ENCODE data around the gene JADE3.

JADE3 gene

GRCh38 chrX:46957297-46957696, 45.1 kb downstream of the JADE3 start:
- no peak for DNase-seq
- Histone ChIP-seq H3K9ac (ENCODE audit: low read length) (no peak overlapping the region), H3K79me1 (ENCODE audit: low read length) (no peaks in the 10 kb centered on the region), H3K4me1 (ENCODE audit: control insufficient read depth, low read depth, low read length) (no peaks in the 10 kb centered on the region), H2BK120ac (ENCODE audit: low read depth, low read length) (no peak overlapping the region), H3K4me3 (ENCODE audit: low read length) (no peak overlapping the region), H3K27ac (ENCODE audit: low read depth, low read length) (no peak overlapping the region), H3K18ac (ENCODE audit: low read length) (no peak overlapping the region), H3K27me3 (ENCODE audit: insufficient read depth, low read length, poor library complexity) (no peaks in the 10 kb centered on the region), H3K23ac (ENCODE audit: low read length) (no peak overlapping the region), H4K5ac (ENCODE audit: low read length) (no peak overlapping the region), H2BK5ac (ENCODE audit: low read length) (no peak overlapping the region), H3K56ac (ENCODE audit: low read length) (no peak overlapping the region), H4K8ac (ENCODE audit: low read depth, low read length) (no peak overlapping the region), H2BK15ac (replicated peaks; ENCODE audit: low read depth) (no peak overlapping the region), H3K4me2 (ENCODE audit: low read length) (no peak overlapping the region), H3K79me2 (ENCODE audit: control insufficient read depth, insufficient read depth, low read length) (no peaks in the 10 kb centered on the region), H3K4ac (ENCODE audit: low read depth, low read length) (no peak overlapping the region), H3K36me3 (ENCODE audit: control insufficient read depth, insufficient read depth, low read length) (no peaks in the 10 kb centered on the region), H2AK5ac (ENCODE audit: low read length) (no peak overlapping the region)
- WGBS (ENCODE audit: extremely low coverage, insufficient coverage, low lambda C conversion rate): no CpG with 5 or more reads among the region's 3 CpGs

- Histone ChIP-seq H3K4ac (ENCODE audit: low read depth, low read length) (no peak overlapping the region), H2AK5ac (ENCODE audit: low read length) (no peak overlapping the region), H3K27ac (ENCODE audit: low read depth, low read length) (no peak overlapping the region), H3K36me3 (ENCODE audit: control insufficient read depth, insufficient read depth, low read length) (no peaks in the 10 kb centered on the region), H2BK5ac (ENCODE audit: low read length) (no peak overlapping the region), H3K4me3 (ENCODE audit: low read length) (no peak overlapping the region), H3K79me2 (ENCODE audit: control insufficient read depth, insufficient read depth, low read length) (no peaks in the 10 kb centered on the region), H4K8ac (ENCODE audit: low read depth, low read length) (no peak overlapping the region), H3K79me1 (ENCODE audit: low read length) (no peaks in the 10 kb centered on the region), H3K56ac (ENCODE audit: low read length) (no peak overlapping the region), H4K5ac (ENCODE audit: low read length) (no peak overlapping the region), H3K23ac (ENCODE audit: low read length) (no peak overlapping the region), H3K18ac (ENCODE audit: low read length) (no peak overlapping the region), H2BK15ac (replicated peaks; ENCODE audit: low read depth) (no peak overlapping the region), H3K4me2 (ENCODE audit: low read length) (no peak overlapping the region), H3K27me3 (ENCODE audit: insufficient read depth, low read length, poor library complexity) (no peaks in the 10 kb centered on the region), H2BK120ac (ENCODE audit: low read depth, low read length) (no peak overlapping the region), H3K4me1 (ENCODE audit: control insufficient read depth, low read depth, low read length) (no peaks in the 10 kb centered on the region), H3K9ac (ENCODE audit: low read length) (no peak overlapping the region)
- DNase-seq: no peak
- WGBS (ENCODE audit: extremely low coverage, insufficient coverage, low lambda C conversion rate): no CpG with 5 or more reads among the region's 2 CpGs
Observed at GRCh38 chrX:46959101-46959500, 46.9 kb downstream of the JADE3 start.

- Histone ChIP-seq H3K4me2 (ENCODE audit: low read length) (no peak overlapping the region), H3K36me3 (ENCODE audit: control insufficient read depth, insufficient read depth, low read length) (no peaks in the 10 kb centered on the region), H3K79me1 (ENCODE audit: low read length) (no peaks in the 10 kb centered on the region), H2AK5ac (ENCODE audit: low read length) (no peak overlapping the region), H3K56ac (ENCODE audit: low read length) (no peak overlapping the region), H4K5ac (ENCODE audit: low read length) (no peak overlapping the region), H2BK15ac (replicated peaks; ENCODE audit: low read depth) (no peak overlapping the region), H3K9ac (ENCODE audit: low read length) (no peak overlapping the region), H3K4me1 (ENCODE audit: control insufficient read depth, low read depth, low read length) (no peaks in the 10 kb centered on the region), H3K79me2 (ENCODE audit: control insufficient read depth, insufficient read depth, low read length) (no peaks in the 10 kb centered on the region), H2BK5ac (ENCODE audit: low read length) (no peak overlapping the region), H3K23ac (ENCODE audit: low read length) (no peak overlapping the region), H3K18ac (ENCODE audit: low read length) (no peak overlapping the region), H3K4ac (ENCODE audit: low read depth, low read length) (no peak overlapping the region), H4K8ac (ENCODE audit: low read depth, low read length) (no peak overlapping the region), H2BK120ac (ENCODE audit: low read depth, low read length) (no peak overlapping the region), H3K27ac (ENCODE audit: low read depth, low read length) (no peak overlapping the region), H3K4me3 (ENCODE audit: low read length) (no peak overlapping the region), H3K27me3 (ENCODE audit: insufficient read depth, low read length, poor library complexity) (no peaks in the 10 kb centered on the region)
- DNase-seq: no peak
- no CpG with 5 or more reads among the region's 3 CpGs for WGBS (ENCODE audit: extremely low coverage, insufficient coverage, low lambda C conversion rate)
Observed at GRCh38 chrX:46959985-46960700, 47.9 kb downstream of the JADE3 start.

DNA sequence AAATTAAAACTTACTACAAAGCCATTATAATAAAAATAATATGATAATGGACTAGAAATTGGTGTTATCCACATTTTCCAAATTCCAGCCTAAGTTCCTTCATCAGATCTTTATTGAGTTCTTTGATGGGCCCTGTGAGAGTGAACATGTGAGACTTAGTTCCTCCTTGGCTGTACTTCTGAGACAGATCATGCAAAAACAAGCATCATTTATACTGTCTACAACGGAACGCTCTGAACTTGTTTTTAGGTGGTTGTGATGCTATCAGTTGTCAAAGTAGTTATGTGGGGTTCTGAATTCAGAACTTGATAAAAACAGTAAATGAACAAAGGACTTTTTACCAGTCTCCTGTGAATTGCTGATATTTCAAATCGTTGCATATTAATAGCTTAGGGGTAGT, 48.9 kb downstream of the JADE3 start:
- Histone ChIP-seq H4K8ac (ENCODE audit: low read depth, low read length) (no peak overlapping the region), H3K23ac (ENCODE audit: low read length) (no peak overlapping the region), H4K5ac (ENCODE audit: low read length) (no peak overlapping the region), H3K27me3 (ENCODE audit: insufficient read depth, low read length, poor library complexity) (no peaks in the 10 kb centered on the region), H3K4ac (ENCODE audit: low read depth, low read length) (no peak overlapping the region), H3K79me2 (ENCODE audit: control insufficient read depth, insufficient read depth, low read length) (no peaks in the 10 kb centered on the region), H2AK5ac (ENCODE audit: low read length) (no peak overlapping the region), H3K9ac (ENCODE audit: low read length) (no peak overlapping the region), H3K56ac (ENCODE audit: low read length) (no peak overlapping the region), H2BK120ac (ENCODE audit: low read depth, low read length) (no peak overlapping the region), H3K18ac (ENCODE audit: low read length) (no peak overlapping the region), H2BK5ac (ENCODE audit: low read length) (no peak overlapping the region), H3K79me1 (ENCODE audit: low read length) (no peaks in the 10 kb centered on the region), H2BK15ac (replicated peaks; ENCODE audit: low read depth) (no peak overlapping the region), H3K36me3 (ENCODE audit: control insufficient read depth, insufficient read depth, low read length) (no peaks in the 10 kb centered on the region), H3K4me1 (ENCODE audit: control insufficient read depth, low read depth, low read length) (no peaks in the 10 kb centered on the region), H3K4me3 (ENCODE audit: low read length) (no peak overlapping the region), H3K4me2 (ENCODE audit: low read length) (no peak overlapping the region), H3K27ac (ENCODE audit: low read depth, low read length) (no peak overlapping the region)
- no CpG with 5 or more reads among the region's 3 CpGs for WGBS (ENCODE audit: extremely low coverage, insufficient coverage, low lambda C conversion rate)
- DNase-seq: no peak

DNA sequence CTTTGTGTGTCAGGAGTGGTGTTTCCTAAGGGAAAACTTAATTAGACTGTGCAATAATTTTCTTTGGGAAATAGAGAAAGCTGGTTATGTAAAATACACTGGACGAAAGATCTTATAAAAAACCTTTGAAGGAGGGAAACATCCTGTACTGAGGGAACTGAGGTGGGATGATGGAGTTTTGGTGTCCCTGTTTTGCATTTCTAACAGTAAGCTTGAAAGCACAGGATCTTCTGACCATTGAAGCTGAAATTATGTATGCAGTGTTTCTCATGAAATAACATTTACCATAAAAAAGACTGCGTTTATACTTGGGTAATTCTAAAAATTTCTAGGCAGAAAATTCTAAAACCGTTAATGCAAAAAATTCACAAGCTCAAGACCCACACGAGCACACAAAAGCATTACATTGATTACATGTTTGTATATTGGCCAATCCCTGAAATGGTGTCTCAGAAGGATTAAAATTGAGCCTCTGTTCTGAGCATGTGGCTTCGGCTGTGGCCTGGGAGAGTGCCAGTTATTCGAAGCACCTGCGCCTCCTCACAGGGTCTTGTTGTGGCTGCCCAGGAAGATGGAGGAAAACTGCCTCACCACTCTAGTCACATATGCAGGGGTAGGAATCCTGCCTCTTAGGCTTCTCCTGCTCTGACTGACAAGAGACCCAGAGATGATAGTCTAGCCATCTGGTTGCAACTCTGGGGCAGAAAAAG, 49.5 kb downstream of the JADE3 start:
- Histone ChIP-seq H3K4ac (ENCODE audit: low read depth, low read length) (no peak overlapping the region), H3K4me3 (ENCODE audit: low read length) (no peak overlapping the region), H4K5ac (ENCODE audit: low read length) (no peak overlapping the region), H3K23ac (ENCODE audit: low read length) (no peak overlapping the region), H4K8ac (ENCODE audit: low read depth, low read length) (no peak overlapping the region), H3K27me3 (ENCODE audit: insufficient read depth, low read length, poor library complexity) (no peaks in the 10 kb centered on the region), H2BK15ac (replicated peaks; ENCODE audit: low read depth) (no peak overlapping the region), H3K27ac (ENCODE audit: low read depth, low read length) (no peak overlapping the region), H2BK5ac (ENCODE audit: low read length) (no peak overlapping the region), H2BK120ac (ENCODE audit: low read depth, low read length) (no peak overlapping the region), H3K56ac (ENCODE audit: low read length) (no peak overlapping the region), H3K9ac (ENCODE audit: low read length) (no peak overlapping the region), H3K79me2 (ENCODE audit: control insufficient read depth, insufficient read depth, low read length) (no peaks in the 10 kb centered on the region), H2AK5ac (ENCODE audit: low read length) (no peak overlapping the region), H3K79me1 (ENCODE audit: low read length) (no peaks in the 10 kb centered on the region), H3K18ac (ENCODE audit: low read length) (no peak overlapping the region), H3K4me2 (ENCODE audit: low read length) (no peak overlapping the region), H3K36me3 (ENCODE audit: control insufficient read depth, insufficient read depth, low read length) (no peaks in the 10 kb centered on the region), H3K4me1 (ENCODE audit: control insufficient read depth, low read depth, low read length) (no peaks in the 10 kb centered on the region)
- WGBS (ENCODE audit: extremely low coverage, insufficient coverage, low lambda C conversion rate): no CpG with 5 or more reads among the region's 7 CpGs
- no peak for DNase-seq

All from mesendoderm (in vitro differentiated cells).